Measurements from ENCODE around the gene GSTA5. TPM values are rescaled to one million over a fixed set of nuclear protein-coding genes. Genes with fewer than 3 reads are reported as not detected.
"Not testable (repeated sequence)": the region's sequence is repeated elsewhere in the genome, so short reads cannot be mapped to it uniquely, and the experiment has no call there.

The GSTA5 gene
- total and polyA plus RNA-seq, 5 experiments from 2014 or later: not detected

DNA sequence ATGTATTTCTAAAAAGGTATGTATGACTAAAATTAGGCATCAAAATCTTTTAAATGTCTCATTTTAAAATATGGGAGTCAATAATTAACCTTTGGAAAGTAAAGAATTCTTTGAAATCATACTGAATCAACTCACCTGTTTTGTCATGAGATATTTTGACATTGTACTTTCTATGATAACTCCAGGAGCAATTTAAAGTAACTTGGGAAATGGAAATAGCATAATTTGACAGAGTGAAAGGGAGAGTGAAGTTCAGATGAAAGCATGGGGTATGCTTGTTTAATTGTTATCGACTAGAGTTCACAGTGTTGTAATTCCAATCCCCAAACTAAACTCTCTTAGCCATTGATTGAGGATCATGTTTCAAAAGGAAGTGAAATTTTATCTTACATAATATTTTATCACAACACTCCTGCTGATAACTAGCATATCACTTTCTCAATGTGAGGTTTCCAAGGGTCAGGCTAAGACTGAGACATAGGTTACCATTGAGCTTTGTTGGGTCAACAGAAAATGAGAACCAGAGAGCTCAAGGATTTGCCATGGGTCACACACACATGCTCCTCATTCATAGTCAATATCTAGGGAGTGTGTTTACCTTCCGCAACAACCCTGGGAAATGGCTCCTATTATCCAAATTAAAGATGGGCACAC, 39.3 kb downstream of the GSTA5 start:
- no peak overlapping the region for H3K27ac Mint-ChIP-seq
- ATAC-seq (no peak), DNase-seq (no peak)
- no peaks in the 10 kb centered on the region for H3K36me3 Mint-ChIP-seq
- no peaks in the 10 kb centered on the region for H3K9me3 Mint-ChIP-seq
- no peaks in the 10 kb centered on the region for H3K4me1 Mint-ChIP-seq
- peaks cover 13 to 60% (median 23%) of the 10 kb centered on the region in 5 donors for H3K27me3 Mint-ChIP-seq
- no peak overlapping the region for H3K4me3 Mint-ChIP-seq
- POLR2A ChIA-PET: no interaction called here

DNA sequence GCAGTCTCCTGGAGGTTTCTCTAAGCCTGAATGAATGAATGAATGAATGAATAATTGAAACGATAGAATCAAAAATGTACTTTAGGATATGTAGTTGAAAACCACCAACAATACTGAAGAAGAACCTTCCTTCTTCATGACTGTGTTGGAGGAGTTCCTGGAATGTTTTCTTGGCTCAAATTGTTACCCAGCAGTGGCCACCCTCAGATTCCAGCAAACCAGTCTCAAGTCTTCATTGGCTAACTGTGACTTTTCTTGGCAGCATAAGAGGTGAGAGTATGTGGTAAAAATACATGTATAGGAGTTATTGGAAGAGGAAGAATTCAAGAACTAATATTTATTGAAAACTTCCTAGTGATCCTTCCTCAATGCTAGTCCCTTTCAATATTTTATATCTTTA, 41.3 kb downstream of the GSTA5 start:
- ATAC-seq, H3K36me3 Mint-ChIP-seq, H3K4me3 Mint-ChIP-seq, DNase-seq, POLR2A ChIA-PET, H3K4me1 Mint-ChIP-seq, H3K9me3 Mint-ChIP-seq: not testable (repeated sequence)
- H3K27me3 Mint-ChIP-seq: peaks cover 8 to 54% (median 27%) of the 10 kb centered on the region in 5 donors
- H3K27ac Mint-ChIP-seq: peak overlapping the region in 1 of 10 donors; percentile 58

DNA sequence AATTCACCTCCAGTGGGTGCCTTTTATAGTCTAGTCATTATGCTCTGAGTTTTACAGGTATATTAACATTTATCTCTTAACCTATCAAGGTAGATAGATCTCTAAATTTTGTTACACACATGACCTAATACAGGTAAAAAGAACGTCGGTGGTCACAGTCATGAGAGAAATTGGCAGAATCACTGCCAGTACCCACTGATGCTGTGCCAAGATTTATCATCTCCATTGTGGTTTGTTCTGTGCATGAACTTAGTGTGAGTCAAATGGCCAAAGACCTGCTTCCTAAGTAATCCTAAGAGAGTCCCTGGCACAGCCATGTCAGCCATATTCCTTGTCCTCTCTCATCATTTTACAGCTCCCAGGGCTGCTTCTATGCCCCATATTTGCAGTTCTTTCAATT, 46.2 kb downstream of the GSTA5 start:
- H3K4me1 Mint-ChIP-seq, H3K27ac Mint-ChIP-seq, ATAC-seq, DNase-seq, POLR2A ChIA-PET, H3K4me3 Mint-ChIP-seq: not testable (repeated sequence)
- Mint-ChIP-seq H3K9me3 (peaks cover 0 to 20% (median 4%) of the 10 kb centered on the region in 9 donors), H3K36me3 (peaks cover 0 to 13% (median 4%) of the 10 kb centered on the region in 3 donors), H3K27me3 (peaks cover 3 to 39% (median 19%) of the 10 kb centered on the region in 5 donors)

DNA sequence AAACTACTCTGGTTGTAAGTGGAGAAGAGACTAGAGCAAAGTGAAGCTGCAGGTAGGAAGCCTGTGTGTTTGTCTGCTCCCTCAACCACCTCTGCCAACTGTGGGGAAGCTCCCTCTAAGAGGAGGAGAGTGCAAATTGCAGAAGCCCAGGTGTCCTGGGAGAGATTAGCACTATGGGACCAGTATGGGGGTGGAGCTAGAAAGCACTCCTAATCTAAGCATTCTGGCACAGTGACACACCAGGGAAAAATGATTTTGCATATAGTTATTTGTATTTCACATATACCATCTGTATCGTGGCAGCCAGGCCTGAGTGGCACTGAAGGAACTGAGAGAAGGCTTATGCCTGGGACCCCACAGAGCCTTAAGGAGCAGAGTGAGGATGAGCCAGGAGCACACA, 49.8 kb downstream of the GSTA5 start:
- H3K27me3 Mint-ChIP-seq: peaks cover 2 to 38% (median 8%) of the 10 kb centered on the region in 5 donors
- no peak overlapping the region for H3K27ac Mint-ChIP-seq
- ATAC-seq: no peak
- no peak overlapping the region for H3K4me3 Mint-ChIP-seq
- POLR2A ChIA-PET: no interaction called here
- DNase-seq: no peak
- H3K4me1 Mint-ChIP-seq: peaks cover 0 to 2% (median 0%) of the 10 kb centered on the region in 4 donors
- peaks cover 0 to 13% (median 4%) of the 10 kb centered on the region in 3 donors for H3K36me3 Mint-ChIP-seq
- H3K9me3 Mint-ChIP-seq: peaks cover 0 to 20% (median 4%) of the 10 kb centered on the region in 9 donors

DNA sequence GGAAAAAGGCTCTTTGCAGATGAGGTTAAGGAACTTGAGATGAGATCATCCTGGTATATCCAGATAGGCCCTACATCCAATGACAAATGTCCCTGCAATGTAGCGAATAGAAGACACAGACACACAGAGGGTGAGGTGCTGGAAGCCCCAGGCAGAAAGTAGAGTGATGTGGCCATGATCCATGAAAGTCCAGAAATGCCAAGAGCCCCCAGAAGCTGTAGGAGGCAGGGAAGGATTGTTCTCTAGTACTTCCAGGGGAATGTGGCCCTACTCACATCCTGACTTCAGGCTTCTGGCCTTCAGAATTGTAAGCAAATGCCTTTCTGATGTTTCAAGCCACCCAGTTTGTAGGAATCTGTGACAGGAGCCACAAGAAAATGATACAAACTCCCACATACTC, 51.0 kb downstream of the GSTA5 start:
- DNase-seq, H3K27ac Mint-ChIP-seq, ATAC-seq, POLR2A ChIA-PET, H3K4me3 Mint-ChIP-seq, H3K4me1 Mint-ChIP-seq: not testable (repeated sequence)
- peaks cover 2 to 34% (median 5%) of the 10 kb centered on the region in 5 donors for H3K27me3 Mint-ChIP-seq
- peaks cover 0 to 13% (median 4%) of the 10 kb centered on the region in 3 donors for H3K36me3 Mint-ChIP-seq
- H3K9me3 Mint-ChIP-seq: peaks cover 0 to 20% (median 4%) of the 10 kb centered on the region in 9 donors

DNA sequence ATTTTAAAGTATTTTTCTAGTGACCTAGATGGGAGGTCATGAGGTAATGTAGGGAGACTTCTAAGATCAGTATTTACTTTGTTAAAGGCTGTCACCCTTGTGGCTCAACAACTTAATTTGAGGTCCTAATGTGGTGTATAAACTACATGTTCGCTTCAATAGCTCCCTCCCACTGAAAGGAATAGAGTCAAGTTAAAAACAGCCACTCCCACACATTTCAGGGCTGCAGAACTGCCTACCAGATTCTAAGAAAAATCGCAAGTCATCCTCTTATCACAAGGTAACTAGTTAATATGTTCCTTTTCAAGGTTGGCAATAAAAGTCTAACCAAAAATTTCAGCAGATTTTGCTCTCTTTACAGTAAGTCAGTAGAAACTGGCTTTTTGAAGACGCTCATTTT, 52.1 kb downstream of the GSTA5 start:
- POLR2A ChIA-PET: no interaction called here
- Mint-ChIP-seq H3K36me3 (peaks cover 0 to 11% (median 4%) of the 10 kb centered on the region in 3 donors), H3K9me3 (peaks cover 0 to 17% (median 4%) of the 10 kb centered on the region in 9 donors), H3K4me1 (peaks cover 0 to 5% (median 0%) of the 10 kb centered on the region in 4 donors), H3K4me3 (no peak overlapping the region), H3K27ac (no peak overlapping the region), H3K27me3 (peaks cover 2 to 28% (median 5%) of the 10 kb centered on the region in 5 donors)
- DNase-seq: no peak
- ATAC-seq: no peak

DNA sequence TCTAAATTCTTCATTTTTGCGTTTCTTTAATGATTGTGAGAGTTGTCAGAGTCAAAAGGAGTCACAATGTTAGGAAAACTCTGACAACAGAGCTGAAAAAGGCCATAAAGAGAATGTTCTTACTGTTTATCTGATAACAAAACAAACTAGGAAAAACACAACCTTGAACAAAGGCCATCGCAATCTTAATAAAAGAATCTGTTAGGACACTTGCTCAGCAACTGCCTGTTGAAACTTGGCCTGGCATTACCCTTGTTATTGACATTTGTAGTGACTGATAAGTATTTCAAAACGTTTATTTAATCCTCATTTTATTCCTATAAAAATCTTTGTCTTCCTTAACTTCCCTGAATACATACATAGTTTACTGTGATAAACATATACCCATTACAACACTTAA, 52.7 kb downstream of the GSTA5 start:
- peaks cover 0 to 5% (median 0%) of the 10 kb centered on the region in 4 donors for H3K4me1 Mint-ChIP-seq
- H3K27me3 Mint-ChIP-seq: peaks cover 2 to 22% (median 5%) of the 10 kb centered on the region in 5 donors
- ATAC-seq: no peak

DNA sequence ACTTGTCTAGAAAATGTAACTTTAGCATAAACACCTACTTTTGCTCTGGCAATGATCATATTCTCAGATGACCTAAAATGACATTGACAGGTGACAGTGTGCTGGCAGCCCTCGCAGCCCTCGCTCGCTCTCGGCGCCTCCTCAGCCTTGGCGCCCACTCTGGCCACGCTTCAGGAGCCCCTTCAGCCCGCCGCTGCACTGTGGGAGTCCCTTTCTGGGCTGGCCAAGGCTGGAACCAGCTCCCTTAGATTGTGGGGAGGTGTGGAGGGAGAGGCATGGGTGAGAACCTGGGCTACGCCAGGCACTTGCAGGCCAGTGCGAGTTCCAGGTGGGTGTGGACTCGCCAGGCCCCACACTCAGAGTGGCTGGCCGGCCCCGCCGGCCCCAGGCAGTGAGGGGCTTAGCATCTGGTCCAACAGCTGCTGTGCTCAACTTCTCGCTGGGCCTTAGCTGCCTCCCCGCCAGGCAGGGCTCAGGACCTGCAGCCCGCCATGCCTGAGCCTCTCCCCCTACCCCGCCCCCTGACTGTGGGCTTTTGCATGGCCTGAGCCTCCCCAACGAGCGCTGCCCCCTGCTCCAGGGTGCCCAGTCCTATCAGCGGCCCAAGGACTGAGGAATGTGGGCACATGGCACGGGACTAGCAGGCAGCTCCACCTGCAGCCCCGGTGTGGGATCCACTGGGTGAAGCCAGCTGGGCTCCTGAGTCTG, 54.2 kb downstream of the GSTA5 start:
- peaks cover 2 to 22% (median 7%) of the 10 kb centered on the region in 5 donors for H3K27me3 Mint-ChIP-seq
- H3K4me3 Mint-ChIP-seq: no peak overlapping the region
- DNase-seq (no peak), ATAC-seq (no peak)
- POLR2A ChIA-PET: no interaction called here
- no peak overlapping the region for H3K27ac Mint-ChIP-seq
- peaks cover 0 to 5% (median 0%) of the 10 kb centered on the region in 4 donors for H3K4me1 Mint-ChIP-seq
- no peaks in the 10 kb centered on the region for H3K36me3 Mint-ChIP-seq
- H3K9me3 Mint-ChIP-seq: no peaks in the 10 kb centered on the region

More for the DNA sequence above, 52.7 kb downstream of the GSTA5 start:
- Mint-ChIP-seq H3K36me3 (peaks cover 0 to 6% (median 4%) of the 10 kb centered on the region in 3 donors), H3K4me3 (no peak overlapping the region), H3K27ac (no peak overlapping the region), H3K9me3 (peaks cover 0 to 11% (median 3%) of the 10 kb centered on the region in 9 donors)
- POLR2A ChIA-PET: no interaction called here
- DNase-seq: no peak

DNA sequence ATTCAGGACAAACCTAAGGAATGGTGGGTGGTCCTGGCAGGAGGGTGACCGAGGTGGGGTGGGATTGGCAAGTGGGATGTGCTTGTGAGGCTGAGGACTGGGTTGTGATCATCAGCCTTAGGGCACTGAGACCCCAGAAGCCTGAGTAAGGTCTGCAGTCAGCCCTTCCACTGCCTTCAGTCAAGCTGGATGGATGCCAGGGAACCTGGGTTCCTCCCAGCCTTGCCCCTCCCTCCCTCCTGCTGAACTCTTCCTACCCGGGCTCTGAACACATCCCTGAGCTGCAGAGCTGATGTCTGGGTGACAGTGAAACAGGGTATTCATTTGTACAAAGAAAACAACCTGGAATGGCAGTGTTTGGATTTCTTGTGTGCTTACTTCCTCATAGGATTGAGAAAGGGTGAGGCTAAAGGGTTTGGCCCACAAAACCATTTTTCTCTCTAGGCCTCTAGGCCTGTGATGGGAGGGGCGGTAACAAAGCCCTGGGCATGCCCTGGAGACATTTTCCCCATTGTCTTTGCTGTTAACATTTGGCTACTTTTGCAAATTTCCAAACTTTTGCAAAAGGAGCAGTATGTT, 57.8 kb downstream of the GSTA5 start:
- H3K27me3 Mint-ChIP-seq: peaks cover 7 to 15% (median 13%) of the 10 kb centered on the region in 5 donors
- H3K4me3 Mint-ChIP-seq, ATAC-seq, H3K9me3 Mint-ChIP-seq, H3K27ac Mint-ChIP-seq, H3K4me1 Mint-ChIP-seq, POLR2A ChIA-PET, H3K36me3 Mint-ChIP-seq, DNase-seq: not testable (repeated sequence)

DNA sequence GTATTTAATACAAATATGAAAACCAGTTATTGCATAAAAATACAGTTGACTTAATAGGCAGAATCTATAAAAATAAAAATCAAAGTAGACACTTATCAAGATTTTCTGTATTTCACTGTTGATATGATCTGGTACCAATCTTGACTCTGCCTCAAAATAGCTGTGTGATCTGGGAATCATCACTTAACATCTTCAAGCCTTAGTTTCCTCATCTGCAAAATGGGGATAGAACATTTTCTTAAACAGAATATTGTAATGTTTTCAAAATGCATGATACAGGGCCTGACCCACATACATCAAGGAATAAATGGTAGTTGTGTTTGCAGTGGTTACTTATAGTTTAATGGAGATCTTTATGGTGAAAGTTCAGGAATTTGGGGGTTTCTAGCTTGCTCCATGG, 58.4 kb downstream of the GSTA5 start:
- H3K36me3 Mint-ChIP-seq, H3K27ac Mint-ChIP-seq, POLR2A ChIA-PET, H3K4me1 Mint-ChIP-seq, H3K9me3 Mint-ChIP-seq, ATAC-seq, DNase-seq, H3K4me3 Mint-ChIP-seq: not testable (repeated sequence)
- peaks cover 9 to 18% (median 17%) of the 10 kb centered on the region in 5 donors for H3K27me3 Mint-ChIP-seq
